ENCODE results near the gene ZNF516. TPM values are rescaled to one million over a fixed set of nuclear protein-coding genes. Genes with fewer than 3 reads are reported as not detected.

ZNF516 gene
- total and polyA plus RNA-seq, 4 donors: 2.5 to 12.2 (median 7.6) TPM

DNA sequence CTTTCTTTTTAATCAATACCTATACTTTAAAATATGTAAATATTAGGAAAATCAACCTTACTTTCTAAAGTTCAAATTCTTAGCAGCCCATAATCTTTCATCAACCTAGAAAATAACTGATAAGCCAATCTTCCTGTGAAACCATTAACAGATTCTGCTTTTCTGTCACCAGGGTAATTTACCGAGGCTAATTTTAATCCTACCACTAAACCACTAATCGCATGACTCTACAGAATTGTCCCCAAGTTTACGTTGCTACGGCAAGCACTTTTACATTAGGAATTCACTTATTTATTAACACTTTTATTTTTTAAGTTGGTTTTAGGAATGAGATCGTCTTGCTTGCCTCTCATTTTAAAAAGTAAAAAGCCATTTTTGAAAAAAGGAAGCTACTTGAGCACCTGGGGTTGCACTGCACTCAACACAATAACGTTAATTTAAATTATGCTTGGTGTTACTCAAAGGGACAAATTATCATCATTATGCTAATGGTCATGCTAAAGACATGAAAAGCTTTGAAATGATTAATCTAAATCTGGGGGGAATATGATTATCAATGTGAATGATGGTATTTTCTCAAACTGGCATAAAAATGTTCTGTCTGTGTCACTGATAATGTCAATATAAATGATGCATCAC lies 10.2 kb downstream of the ZNF516 start:
- Histone ChIP-seq H3K9ac (ENCODE audit: low read depth in 1 of 2, low read length in 2 of 2) (no peak overlapping the region), H3K4me3 (ENCODE audit: low read depth in 1 of 3, low read length in 3 of 3) (no peak overlapping the region), H3K27ac (ENCODE audit: low read depth in 1 of 2, low read length in 2 of 2) (no peak overlapping the region), H3K36me3 (ENCODE audit: control insufficient read depth in 4 of 4, insufficient read depth in 3 of 4, low read depth in 1 of 4, low read length in 3 of 4) (no peaks in the 10 kb centered on the region), H3K27me3 (ENCODE audit: control insufficient read depth in 4 of 4, insufficient read depth in 4 of 4, low read length in 3 of 4) (no peaks in the 10 kb centered on the region), H3K4me1 (ENCODE audit: control insufficient read depth in 4 of 4, insufficient read depth in 4 of 4, low read length in 3 of 4) (peaks cover 0 to 12% (median 5%) of the 10 kb centered on the region in 4 donors), H3K9me3 (ENCODE audit: control insufficient read depth in 4 of 4, low read length in 3 of 4) (no peaks in the 10 kb centered on the region)
- no peak for DNase-seq (ENCODE audit: low spot score)
- WGBS: 84% methylated on average over 6 of the region's 6 CpGs
- TF ChIP-seq JUND (IDR thresholded peaks at IDR 0.05) (no peak), EGR1 (IDR thresholded peaks at IDR 0.05; ENCODE audit: low read depth in 2 of 2) (no peak), GABPA (IDR thresholded peaks at IDR 0.05 in 1 of 2, conservative IDR thresholded peaks at IDR 0.05 in 1 of 2) (no peak), RAD21 (IDR thresholded peaks at IDR 0.05) (no peak), FOXA2 (IDR thresholded peaks at IDR 0.05) (no peak)
- TF ChIP-seq, protein P1, sequence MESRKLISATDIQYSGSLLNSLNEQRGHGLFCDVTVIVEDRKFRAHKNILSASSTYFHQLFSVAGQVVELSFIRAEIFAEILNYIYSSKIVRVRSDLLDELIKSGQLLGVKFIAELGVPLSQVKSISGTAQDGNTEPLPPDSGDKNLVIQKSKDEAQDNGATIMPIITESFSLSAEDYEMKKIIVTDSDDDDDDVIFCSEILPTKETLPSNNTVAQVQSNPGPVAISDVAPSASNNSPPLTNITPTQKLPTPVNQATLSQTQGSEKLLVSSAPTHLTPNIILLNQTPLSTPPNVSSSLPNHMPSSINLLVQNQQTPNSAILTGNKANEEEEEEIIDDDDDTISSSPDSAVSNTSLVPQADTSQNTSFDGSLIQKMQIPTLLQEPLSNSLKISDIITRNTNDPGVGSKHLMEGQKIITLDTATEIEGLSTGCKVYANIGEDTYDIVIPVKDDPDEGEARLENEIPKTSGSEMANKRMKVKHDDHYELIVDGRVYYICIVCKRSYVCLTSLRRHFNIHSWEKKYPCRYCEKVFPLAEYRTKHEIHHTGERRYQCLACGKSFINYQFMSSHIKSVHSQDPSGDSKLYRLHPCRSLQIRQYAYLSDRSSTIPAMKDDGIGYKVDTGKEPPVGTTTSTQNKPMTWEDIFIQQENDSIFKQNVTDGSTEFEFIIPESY (IDR thresholded peaks at IDR 0.05): no peak

DNA sequence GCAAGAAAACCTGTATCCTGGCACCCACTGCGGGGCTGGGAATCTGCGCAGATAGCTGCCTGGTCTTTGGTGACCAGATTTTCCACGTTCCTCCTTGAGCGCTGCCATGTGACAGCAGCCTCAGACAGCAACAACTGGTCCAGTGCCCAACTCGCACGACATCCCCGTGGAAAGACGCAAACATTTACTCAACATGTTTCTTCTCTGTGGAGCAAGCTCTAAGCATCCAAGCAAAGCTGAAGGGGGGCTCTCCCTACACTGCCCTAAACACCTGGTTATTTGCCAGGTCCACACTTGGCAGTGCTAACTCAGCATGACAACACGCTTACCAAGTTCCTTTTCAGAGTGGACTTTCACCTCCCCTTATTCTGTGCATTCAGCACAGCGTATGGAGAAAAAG lies 11.3 kb downstream of the ZNF516 start:
- Histone ChIP-seq H3K36me3 (ENCODE audit: control insufficient read depth in 4 of 4, insufficient read depth in 3 of 4, low read depth in 1 of 4, low read length in 3 of 4) (no peaks in the 10 kb centered on the region), H3K4me1 (ENCODE audit: control insufficient read depth in 4 of 4, insufficient read depth in 4 of 4, low read length in 3 of 4) (peaks cover 0 to 15% (median 5%) of the 10 kb centered on the region in 4 donors), H3K9ac (ENCODE audit: low read depth in 1 of 2, low read length in 2 of 2) (no peak overlapping the region), H3K27ac (ENCODE audit: low read depth in 1 of 2, low read length in 2 of 2) (no peak overlapping the region), H3K4me3 (ENCODE audit: low read depth in 1 of 3, low read length in 3 of 3) (no peak overlapping the region), H3K9me3 (ENCODE audit: control insufficient read depth in 4 of 4, low read length in 3 of 4) (no peaks in the 10 kb centered on the region), H3K27me3 (ENCODE audit: control insufficient read depth in 4 of 4, insufficient read depth in 4 of 4, low read length in 3 of 4) (no peaks in the 10 kb centered on the region)
- DNase-seq (ENCODE audit: low spot score): no peak
- 81% methylated on average over 10 of the region's 10 CpGs for WGBS
- TF ChIP-seq YY1 (IDR thresholded peaks at IDR 0.05): no peak
- TF ChIP-seq TAF1 (conservative IDR thresholded peaks at IDR 0.05): no peak
- no peak for TF ChIP-seq HNF4G (IDR thresholded peaks at IDR 0.05)
- TF ChIP-seq NR2F2 (IDR thresholded peaks at IDR 0.05): no peak

DNA sequence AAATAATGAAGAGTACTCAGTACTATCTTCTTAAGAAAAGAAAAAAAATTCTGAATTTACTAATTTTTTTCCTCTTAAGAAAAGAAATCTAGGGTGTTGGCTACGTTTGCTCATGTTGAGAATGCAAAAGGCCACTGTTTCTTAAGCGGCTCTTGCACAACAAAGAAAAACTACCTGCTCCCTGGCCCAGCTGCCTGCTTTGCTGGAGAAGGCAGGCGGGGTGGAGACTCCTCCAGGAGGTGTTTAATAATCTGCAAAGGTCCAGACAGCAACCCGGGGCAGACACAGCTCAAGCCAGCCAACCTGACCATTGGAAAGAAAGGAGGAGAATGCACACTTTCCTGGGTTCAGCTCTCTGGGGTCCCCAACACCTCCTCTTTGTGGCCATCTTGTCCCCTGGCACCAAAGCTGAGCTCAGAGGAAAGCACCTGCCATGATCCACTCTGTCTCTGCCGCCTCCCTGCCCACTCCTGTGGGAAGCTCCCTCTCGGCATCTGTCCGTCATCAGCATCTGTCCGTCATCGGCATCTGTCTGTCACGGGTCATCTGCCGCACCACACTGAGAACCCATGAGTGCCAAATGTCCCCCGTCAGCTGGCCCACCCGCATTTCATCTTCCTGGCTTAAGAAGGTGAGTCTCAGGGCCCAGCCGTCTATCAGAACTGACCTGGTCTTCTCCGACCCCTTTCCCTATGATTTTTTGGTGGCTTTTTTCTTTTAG lies 11.9 kb downstream of the ZNF516 start:
- no peak overlapping the region for H3K9ac ChIP-seq (ENCODE audit: low read depth in 1 of 2, low read length in 2 of 2)
- H3K27me3 ChIP-seq (ENCODE audit: control insufficient read depth in 4 of 4, insufficient read depth in 4 of 4, low read length in 3 of 4): no peaks in the 10 kb centered on the region
- no peak for DNase-seq (ENCODE audit: low spot score)
- peaks cover 0 to 10% (median 5%) of the 10 kb centered on the region in 4 donors for H3K4me1 ChIP-seq (ENCODE audit: control insufficient read depth in 4 of 4, insufficient read depth in 4 of 4, low read length in 3 of 4)
- H3K9me3 ChIP-seq (ENCODE audit: control insufficient read depth in 4 of 4, low read length in 3 of 4): no peaks in the 10 kb centered on the region
- no peak overlapping the region for H3K4me3 ChIP-seq (ENCODE audit: low read depth in 1 of 3, low read length in 3 of 3)
- 95% methylated on average over 15 of the region's 15 CpGs for WGBS
- no peaks in the 10 kb centered on the region for H3K36me3 ChIP-seq (ENCODE audit: control insufficient read depth in 4 of 4, insufficient read depth in 3 of 4, low read depth in 1 of 4, low read length in 3 of 4)
- H3K27ac ChIP-seq (ENCODE audit: low read depth in 1 of 2, low read length in 2 of 2): no peak overlapping the region
- TF ChIP-seq YY1 (IDR thresholded peaks at IDR 0.05) (no peak), GABPA (IDR thresholded peaks at IDR 0.05 in 1 of 2, conservative IDR thresholded peaks at IDR 0.05 in 1 of 2) (no peak), EGR1 (IDR thresholded peaks at IDR 0.05; ENCODE audit: low read depth in 2 of 2) (no peak), SP1 (IDR thresholded peaks at IDR 0.05) (no peak), RXRA (IDR thresholded peaks at IDR 0.05) (no peak), HNF4G (IDR thresholded peaks at IDR 0.05) (no peak), TAF1 (conservative IDR thresholded peaks at IDR 0.05) (no peak), RAD21 (IDR thresholded peaks at IDR 0.05) (no peak), HNF4A (conservative IDR thresholded peaks at IDR 0.05) (no peak), NR2F2 (IDR thresholded peaks at IDR 0.05) (no peak), FOXA1 (IDR thresholded peaks at IDR 0.05) (no peak)
- TF ChIP-seq, protein P2, sequence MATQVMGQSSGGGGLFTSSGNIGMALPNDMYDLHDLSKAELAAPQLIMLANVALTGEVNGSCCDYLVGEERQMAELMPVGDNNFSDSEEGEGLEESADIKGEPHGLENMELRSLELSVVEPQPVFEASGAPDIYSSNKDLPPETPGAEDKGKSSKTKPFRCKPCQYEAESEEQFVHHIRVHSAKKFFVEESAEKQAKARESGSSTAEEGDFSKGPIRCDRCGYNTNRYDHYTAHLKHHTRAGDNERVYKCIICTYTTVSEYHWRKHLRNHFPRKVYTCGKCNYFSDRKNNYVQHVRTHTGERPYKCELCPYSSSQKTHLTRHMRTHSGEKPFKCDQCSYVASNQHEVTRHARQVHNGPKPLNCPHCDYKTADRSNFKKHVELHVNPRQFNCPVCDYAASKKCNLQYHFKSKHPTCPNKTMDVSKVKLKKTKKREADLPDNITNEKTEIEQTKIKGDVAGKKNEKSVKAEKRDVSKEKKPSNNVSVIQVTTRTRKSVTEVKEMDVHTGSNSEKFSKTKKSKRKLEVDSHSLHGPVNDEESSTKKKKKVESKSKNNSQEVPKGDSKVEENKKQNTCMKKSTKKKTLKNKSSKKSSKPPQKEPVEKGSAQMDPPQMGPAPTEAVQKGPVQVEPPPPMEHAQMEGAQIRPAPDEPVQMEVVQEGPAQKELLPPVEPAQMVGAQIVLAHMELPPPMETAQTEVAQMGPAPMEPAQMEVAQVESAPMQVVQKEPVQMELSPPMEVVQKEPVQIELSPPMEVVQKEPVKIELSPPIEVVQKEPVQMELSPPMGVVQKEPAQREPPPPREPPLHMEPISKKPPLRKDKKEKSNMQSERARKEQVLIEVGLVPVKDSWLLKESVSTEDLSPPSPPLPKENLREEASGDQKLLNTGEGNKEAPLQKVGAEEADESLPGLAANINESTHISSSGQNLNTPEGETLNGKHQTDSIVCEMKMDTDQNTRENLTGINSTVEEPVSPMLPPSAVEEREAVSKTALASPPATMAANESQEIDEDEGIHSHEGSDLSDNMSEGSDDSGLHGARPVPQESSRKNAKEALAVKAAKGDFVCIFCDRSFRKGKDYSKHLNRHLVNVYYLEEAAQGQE (IDR thresholded peaks at IDR 0.05): no peak
- TF ChIP-seq, protein P3, sequence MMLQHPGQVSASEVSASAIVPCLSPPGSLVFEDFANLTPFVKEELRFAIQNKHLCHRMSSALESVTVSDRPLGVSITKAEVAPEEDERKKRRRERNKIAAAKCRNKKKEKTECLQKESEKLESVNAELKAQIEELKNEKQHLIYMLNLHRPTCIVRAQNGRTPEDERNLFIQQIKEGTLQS (IDR thresholded peaks at IDR 0.05): no peak
- TF ChIP-seq, protein P4, sequence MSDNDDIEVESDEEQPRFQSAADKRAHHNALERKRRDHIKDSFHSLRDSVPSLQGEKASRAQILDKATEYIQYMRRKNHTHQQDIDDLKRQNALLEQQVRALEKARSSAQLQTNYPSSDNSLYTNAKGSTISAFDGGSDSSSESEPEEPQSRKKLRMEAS (IDR thresholded peaks at IDR 0.05): no peak
- TF ChIP-seq, protein P1 (IDR thresholded peaks at IDR 0.05): no peak

Measured in liver (tissue), 9 donors.